SJCRH30 (cell line): Measurements from ENCODE around the gene EEF2K. TPM values are rescaled to one million over a fixed set of nuclear protein-coding genes. Genes with fewer than 3 reads are reported as not detected.
"Not testable (repeated sequence)": the region's sequence is repeated elsewhere in the genome, so short reads cannot be mapped to it uniquely, and the experiment has no call there.

Source experiments
- DNase-seq, 2 experiments: peaks; one replicate each; pipeline ENCODE4 v3.0.0-alpha.2; 2015 to 2020
- H3K27ac ChIP-seq: fragments of 250-450 bp; sonication (Bioruptor Pico); 2 replicates; pipeline ENCODE4 v1.5.1; 2020; ENCODE audit warnings: mild to moderate bottlenecking, moderate library complexity
- H3K27me3 ChIP-seq: fragments of 250-450 bp; sonication (Bioruptor Pico); 2 replicates; pipeline ENCODE4 v1.5.1; 2020; ENCODE audit warnings: mild to moderate bottlenecking, moderate library complexity
- H3K36me3 ChIP-seq: fragments of 250-450 bp; sonication (Bioruptor Pico); 2 replicates; pipeline ENCODE4 v1.5.1; 2020; ENCODE audit warnings: mild to moderate bottlenecking, moderate library complexity
- H3K4me1 ChIP-seq: fragments of 250-450 bp; sonication (Bioruptor Pico); 2 replicates; pipeline ENCODE4 v1.5.1; 2020; ENCODE audit warnings: mild to moderate bottlenecking, moderate library complexity
- H3K4me3 ChIP-seq: fragments of 250-450 bp; sonication (Bioruptor Pico); 2 replicates; pipeline ENCODE4 v1.5.1; 2020; ENCODE audit warnings: mild to moderate bottlenecking, moderate library complexity
- H3K9me3 ChIP-seq: fragments of 250-450 bp; sonication (Bioruptor Pico); replicated peaks from 2 replicates; pipeline ENCODE4 v1.5.1; 2020; ENCODE audit warnings: mild to moderate bottlenecking, moderate library complexity
- total RNA-seq: library from RNA; depleted of rRNA; stranded (reverse); fragments of >200 nt; shearing (Covaris generic); gene quantifications from 2 replicates; pipeline ENCODE4 v1.2.3, GENCODE V29; 2014

EEF2K gene
- total RNA-seq, 1 experiment from 2014 or later: 23.0 TPM

GRCh38 chr16:22214402-22214801 lies 8.3 kb downstream of the EEF2K start:
- Histone ChIP-seq H3K36me3 (peaks cover 18% of the 10 kb centered on the region; the same call in 1 of the 2 replicates), H3K9me3 (no peaks in the 10 kb centered on the region), H3K27ac (no peak overlapping the region), H3K27me3 (no peaks in the 10 kb centered on the region), H3K4me3 (no peak overlapping the region), H3K4me1 (peaks cover 3% of the 10 kb centered on the region; the same call in 1 of the 2 replicates)
- no peak for DNase-seq

GRCh38 chr16:22214889-22215288 lies 8.8 kb downstream of the EEF2K start:
- DNase-seq: no peak
- Histone ChIP-seq H3K27me3 (no peaks in the 10 kb centered on the region), H3K4me3 (no peak overlapping the region), H3K36me3 (peaks cover 18% of the 10 kb centered on the region; the same call in 1 of the 2 replicates), H3K9me3 (no peaks in the 10 kb centered on the region), H3K27ac (no peak overlapping the region), H3K4me1 (peaks cover 8% of the 10 kb centered on the region; the same call in 1 of the 2 replicates)

GRCh38 chr16:22216191-22216831 lies 10.2 kb downstream of the EEF2K start:
- peaks cover 10% of the 10 kb centered on the region; the same call in 1 of the 2 replicates for H3K36me3 ChIP-seq
- H3K9me3 ChIP-seq: no peaks in the 10 kb centered on the region
- H3K4me3 ChIP-seq: no peak overlapping the region
- no peak for DNase-seq
- no peak overlapping the region for H3K27ac ChIP-seq
- H3K4me1 ChIP-seq: peaks cover 16% of the 10 kb centered on the region
- H3K27me3 ChIP-seq: no peaks in the 10 kb centered on the region

- Histone ChIP-seq H3K4me1 (peaks cover 16% of the 10 kb centered on the region), H3K36me3 (peaks cover 12% of the 10 kb centered on the region; the same call in 1 of the 2 replicates)
- not testable (repeated sequence) for H3K27ac ChIP-seq, H3K27me3 ChIP-seq, DNase-seq, H3K9me3 ChIP-seq, H3K4me3 ChIP-seq
Measured at GRCh38 chr16:22216832-22217225, 10.8 kb downstream of the EEF2K start.

- Histone ChIP-seq H3K27ac (no peak overlapping the region), H3K9me3 (no peaks in the 10 kb centered on the region), H3K4me3 (no peak overlapping the region), H3K36me3 (peaks cover 8% of the 10 kb centered on the region; the same call in 1 of the 2 replicates), H3K4me1 (peaks cover 16% of the 10 kb centered on the region), H3K27me3 (no peaks in the 10 kb centered on the region)
- no peak for DNase-seq
Measured at GRCh38 chr16:22217890-22218730, 12.0 kb downstream of the EEF2K start.

GRCh38 chr16:22219389-22220068 lies 13.5 kb downstream of the EEF2K start:
- Histone ChIP-seq H3K4me3 (no peak overlapping the region), H3K27me3 (no peaks in the 10 kb centered on the region), H3K27ac (peak overlapping the region; percentile 92), H3K36me3 (peaks cover 5% of the 10 kb centered on the region; the same call in 1 of the 2 replicates), H3K4me1 (peaks cover 16% of the 10 kb centered on the region), H3K9me3 (no peaks in the 10 kb centered on the region)
- DNase-seq: no peak

GRCh38 chr16:22220069-22220440 lies 14.0 kb downstream of the EEF2K start:
- Histone ChIP-seq H3K4me3 (peak overlapping the region; percentile 14), H3K36me3 (peaks cover 2% of the 10 kb centered on the region; the same call in 1 of the 2 replicates), H3K27me3 (no peaks in the 10 kb centered on the region), H3K27ac (peak overlapping the region; percentile 92), H3K9me3 (no peaks in the 10 kb centered on the region), H3K4me1 (peaks cover 16% of the 10 kb centered on the region)
- DNase-seq: peak; percentile 91 to 93

- peak; percentile 67 to 80 for DNase-seq
- peaks cover 16% of the 10 kb centered on the region for H3K4me1 ChIP-seq
- H3K27ac ChIP-seq: peak overlapping the region; percentile 92
- no peaks in the 10 kb centered on the region for H3K9me3 ChIP-seq
- no peaks in the 10 kb centered on the region for H3K27me3 ChIP-seq
- H3K4me3 ChIP-seq: no peak overlapping the region
- peaks cover 2% of the 10 kb centered on the region; the same call in 1 of the 2 replicates for H3K36me3 ChIP-seq
Measured at GRCh38 chr16:22220714-22221113, 14.6 kb downstream of the EEF2K start.

GRCh38 chr16:22222006-22222405 lies 15.9 kb downstream of the EEF2K start:
- Histone ChIP-seq H3K4me1 (peaks cover 16% of the 10 kb centered on the region), H3K9me3 (no peaks in the 10 kb centered on the region), H3K27me3 (no peaks in the 10 kb centered on the region), H3K27ac (no peak overlapping the region), H3K36me3 (peaks cover 3% of the 10 kb centered on the region; the same call in 1 of the 2 replicates), H3K4me3 (no peak overlapping the region)
- DNase-seq: no peak

- Histone ChIP-seq H3K36me3 (peaks cover 10% of the 10 kb centered on the region), H3K4me1 (peaks cover 16% of the 10 kb centered on the region), H3K27ac (no peak overlapping the region), H3K4me3 (no peak overlapping the region), H3K9me3 (no peaks in the 10 kb centered on the region), H3K27me3 (no peaks in the 10 kb centered on the region)
- no peak for DNase-seq
Measured at GRCh38 chr16:22222998-22223397, 16.9 kb downstream of the EEF2K start.

GRCh38 chr16:22225060-22225459 lies 19.0 kb downstream of the EEF2K start:
- H3K27me3 ChIP-seq: no peaks in the 10 kb centered on the region
- DNase-seq: no peak

GRCh38 chr16:22229889-22230288 lies 23.8 kb downstream of the EEF2K start:
- Histone ChIP-seq H3K4me3 (no peak overlapping the region), H3K9me3 (no peaks in the 10 kb centered on the region), H3K4me1 (no peaks in the 10 kb centered on the region), H3K27me3 (no peaks in the 10 kb centered on the region), H3K27ac (no peak overlapping the region), H3K36me3 (peaks cover 23% of the 10 kb centered on the region)
- DNase-seq: no peak

More at GRCh38 chr16:22225060-22225459, 19.0 kb downstream of the EEF2K start:
- peaks cover 9% of the 10 kb centered on the region for H3K4me1 ChIP-seq
- H3K4me3 ChIP-seq: no peak overlapping the region
- H3K9me3 ChIP-seq: no peaks in the 10 kb centered on the region
- peaks cover 13% of the 10 kb centered on the region for H3K36me3 ChIP-seq
- no peak overlapping the region for H3K27ac ChIP-seq

GRCh38 chr16:22232277-22233036 lies 26.4 kb downstream of the EEF2K start:
- H3K27ac ChIP-seq: no peak overlapping the region
- H3K9me3 ChIP-seq: no peaks in the 10 kb centered on the region
- DNase-seq: no peak
- no peaks in the 10 kb centered on the region for H3K27me3 ChIP-seq
- no peak overlapping the region for H3K4me3 ChIP-seq
- peaks cover 17% of the 10 kb centered on the region for H3K36me3 ChIP-seq
- H3K4me1 ChIP-seq: 0 out of 2 replicates have a peak, but pooled peaks cover 4% of the 10 kb centered on the region

GRCh38 chr16:22233037-22233372 lies 26.9 kb downstream of the EEF2K start:
- H3K4me3 ChIP-seq: no peak overlapping the region
- no peak overlapping the region for H3K27ac ChIP-seq
- H3K36me3 ChIP-seq: peaks cover 19% of the 10 kb centered on the region
- no peak for DNase-seq
- H3K4me1 ChIP-seq: 0 out of 2 replicates have a peak, but pooled peaks cover 4% of the 10 kb centered on the region
- H3K27me3 ChIP-seq: no peaks in the 10 kb centered on the region
- H3K9me3 ChIP-seq: no peaks in the 10 kb centered on the region
